ENCODE data around the gene TEF. TPM values are rescaled to one million over a fixed set of nuclear protein-coding genes. Genes with fewer than 3 reads are reported as not detected.

The TEF gene
- total and polyA plus RNA-seq, 9 of the 15 experiments (the other 6 are each of a cell fraction or from before 2014, with no cell fraction given): 0.04 to 3.1 (median 1.2) TPM

- no peak for TF ChIP-seq MECOM (CRISPR knock-in tag; IDR thresholded peaks at IDR 0.05)
- TF ChIP-seq TEAD4 (IDR thresholded peaks at IDR 0.05; ENCODE audit: low read length): no peak; the same call in 1 of the 2 replicates
- 0 out of 2 replicates have a peak, but pooled peaks have one; percentile 27 for TF ChIP-seq TEAD4 (CRISPR knock-in tag; IDR thresholded peaks at IDR 0.05; ENCODE audit: borderline replicate concordance)
- no peak for TF ChIP-seq SPI1 (IDR thresholded peaks at IDR 0.05; ENCODE audit: borderline replicate concordance, low read depth, low read length)
- no peak for TF ChIP-seq ZNF586 (CRISPR knock-in tag; conservative IDR thresholded peaks at IDR 0.05)
- TF ChIP-seq, protein P1, sequence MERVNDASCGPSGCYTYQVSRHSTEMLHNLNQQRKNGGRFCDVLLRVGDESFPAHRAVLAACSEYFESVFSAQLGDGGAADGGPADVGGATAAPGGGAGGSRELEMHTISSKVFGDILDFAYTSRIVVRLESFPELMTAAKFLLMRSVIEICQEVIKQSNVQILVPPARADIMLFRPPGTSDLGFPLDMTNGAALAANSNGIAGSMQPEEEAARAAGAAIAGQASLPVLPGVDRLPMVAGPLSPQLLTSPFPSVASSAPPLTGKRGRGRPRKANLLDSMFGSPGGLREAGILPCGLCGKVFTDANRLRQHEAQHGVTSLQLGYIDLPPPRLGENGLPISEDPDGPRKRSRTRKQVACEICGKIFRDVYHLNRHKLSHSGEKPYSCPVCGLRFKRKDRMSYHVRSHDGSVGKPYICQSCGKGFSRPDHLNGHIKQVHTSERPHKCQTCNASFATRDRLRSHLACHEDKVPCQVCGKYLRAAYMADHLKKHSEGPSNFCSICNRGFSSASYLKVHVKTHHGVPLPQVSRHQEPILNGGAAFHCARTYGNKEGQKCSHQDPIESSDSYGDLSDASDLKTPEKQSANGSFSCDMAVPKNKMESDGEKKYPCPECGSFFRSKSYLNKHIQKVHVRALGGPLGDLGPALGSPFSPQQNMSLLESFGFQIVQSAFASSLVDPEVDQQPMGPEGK (CRISPR knock-in tag; IDR thresholded peaks at IDR 0.05; ENCODE audit: borderline replicate concordance): no peak
- 0 out of 2 replicates have a peak, but pooled peaks have one; percentile 40 for TF ChIP-seq NKRF (IDR thresholded peaks at IDR 0.05; ENCODE audit: borderline replicate concordance)
- TF ChIP-seq HCFC1 (IDR thresholded peaks at IDR 0.05; ENCODE audit: low read depth, low read length): peak; percentile 64
- peak; percentile 30; the same call in 1 of the 2 replicates for TF ChIP-seq ARID1B (IDR thresholded peaks at IDR 0.05)
- TF ChIP-seq TBL1XR1 (IDR thresholded peaks at IDR 0.05; ENCODE audit: low read length in 2 of 2): peak; percentile 72 to 79
- TF ChIP-seq, protein P2, sequence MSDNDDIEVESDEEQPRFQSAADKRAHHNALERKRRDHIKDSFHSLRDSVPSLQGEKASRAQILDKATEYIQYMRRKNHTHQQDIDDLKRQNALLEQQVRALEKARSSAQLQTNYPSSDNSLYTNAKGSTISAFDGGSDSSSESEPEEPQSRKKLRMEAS (CRISPR knock-in tag; IDR thresholded peaks at IDR 0.05): peak; percentile 71
- peak; percentile 97 for TF ChIP-seq FIP1L1 (IDR thresholded peaks at IDR 0.05; ENCODE audit: low read depth, low read length, poor library complexity, severe bottlenecking)
- no peak for TF ChIP-seq CTCFL (IDR thresholded peaks at IDR 0.05; ENCODE audit: borderline replicate concordance, insufficient read depth, low read depth, low read length, poor library complexity, severe bottlenecking)
- peak; percentile 95 for TF ChIP-seq TAF9B (IDR thresholded peaks at IDR 0.05; ENCODE audit: partially characterized antibody)
- peak; percentile 25; the same call in 1 of the 2 replicates for TF ChIP-seq MTA1 (IDR thresholded peaks at IDR 0.05; ENCODE audit: borderline replicate concordance)
- TF ChIP-seq SMARCB1 (IDR thresholded peaks at IDR 0.05; ENCODE audit: insufficient read length, low read depth): no peak
- TF ChIP-seq RBM15 (IDR thresholded peaks at IDR 0.05; ENCODE audit: insufficient read depth, low read length): no peak
- no peak for TF ChIP-seq ZNF253 (CRISPR knock-in tag; conservative IDR thresholded peaks at IDR 0.05)
- TF ChIP-seq ZKSCAN1 (IDR thresholded peaks at IDR 0.05; ENCODE audit: low read depth, low read length): peak; percentile 66; the same call in 1 of the 2 replicates
- peak; percentile 13; the same call in 1 of the 2 replicates for TF ChIP-seq NFE2 (IDR thresholded peaks at IDR 0.05; ENCODE audit: low read depth)
- no peak; the same call in 1 of the 2 replicates for TF ChIP-seq HLTF (IDR thresholded peaks at IDR 0.05)
- peak in 1 of 2 experiments; percentile 79; a peak in 2 of 4 replicates for TF ChIP-seq KDM4B (IDR thresholded peaks at IDR 0.05; ENCODE audit: borderline replicate concordance in 2 of 2, low read depth in 1 of 2)
These were observed 65.1 kb downstream of the TEF start, which contains the start of gene TOB2 (continued) for GRCh38 chr22:41446639-41447434.
